CD4-positive, alpha-beta T cell treated with Interleukin-17A for 4 hours (primary cell): ENCODE data around the gene PDE7B.

ENCODE experiments used
- DNase-seq: peaks from one replicate; pipeline ENCODE4 v3.0.0-alpha.2; 2020; ENCODE audit warnings: mixed read lengths

Gene PDE7B

DNA sequence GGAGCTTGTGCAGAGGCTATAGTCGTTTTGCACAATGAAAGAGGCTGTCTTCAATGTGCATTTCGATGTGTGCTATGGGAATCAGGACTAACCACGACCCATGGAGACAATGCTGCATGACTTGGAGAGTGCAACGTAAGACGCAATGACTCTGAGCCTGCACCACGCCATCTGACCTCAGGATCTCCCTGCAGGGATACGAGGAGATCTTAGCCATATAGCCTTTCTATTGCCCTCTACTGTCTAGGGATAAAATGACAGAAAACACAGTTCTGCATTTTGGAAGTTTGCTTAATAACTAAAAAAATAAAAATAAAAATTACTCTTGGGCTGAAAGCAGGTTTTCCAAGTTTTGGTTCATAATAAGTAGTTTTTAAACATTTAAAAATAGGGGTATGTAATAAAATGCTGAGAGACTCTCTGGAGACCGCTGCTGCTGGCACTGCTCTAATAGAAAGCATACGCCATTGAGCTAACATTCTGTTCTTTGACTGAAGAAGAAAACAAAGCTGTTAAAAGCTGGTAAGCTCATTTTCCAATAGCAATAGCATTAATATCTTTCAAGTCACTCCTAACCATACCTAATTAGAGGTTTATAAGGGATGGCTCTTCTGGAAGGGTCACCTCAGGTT is 87.2 kb downstream of the PDE7B start:
- no peak for DNase-seq

DNA sequence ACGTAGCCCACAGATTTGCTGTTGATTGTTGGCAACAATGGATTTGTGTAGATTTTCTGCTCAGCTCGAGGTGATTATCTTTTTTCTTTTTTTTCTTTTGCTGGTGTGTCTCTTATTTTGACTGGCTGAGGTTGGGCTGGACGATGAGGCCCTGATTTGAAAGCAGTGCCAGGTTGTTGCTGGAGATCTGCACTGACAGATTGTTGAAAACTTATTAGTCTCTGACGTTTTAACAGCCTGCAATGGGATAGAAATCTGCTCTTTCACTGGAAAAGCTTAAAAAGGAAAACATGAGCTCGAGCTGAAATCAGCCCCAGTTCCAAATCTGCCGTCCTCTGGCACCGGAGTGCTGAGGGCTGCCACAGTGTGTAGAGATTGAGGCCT is 87.7 kb downstream of the PDE7B start:
- DNase-seq, result no peak

DNA sequence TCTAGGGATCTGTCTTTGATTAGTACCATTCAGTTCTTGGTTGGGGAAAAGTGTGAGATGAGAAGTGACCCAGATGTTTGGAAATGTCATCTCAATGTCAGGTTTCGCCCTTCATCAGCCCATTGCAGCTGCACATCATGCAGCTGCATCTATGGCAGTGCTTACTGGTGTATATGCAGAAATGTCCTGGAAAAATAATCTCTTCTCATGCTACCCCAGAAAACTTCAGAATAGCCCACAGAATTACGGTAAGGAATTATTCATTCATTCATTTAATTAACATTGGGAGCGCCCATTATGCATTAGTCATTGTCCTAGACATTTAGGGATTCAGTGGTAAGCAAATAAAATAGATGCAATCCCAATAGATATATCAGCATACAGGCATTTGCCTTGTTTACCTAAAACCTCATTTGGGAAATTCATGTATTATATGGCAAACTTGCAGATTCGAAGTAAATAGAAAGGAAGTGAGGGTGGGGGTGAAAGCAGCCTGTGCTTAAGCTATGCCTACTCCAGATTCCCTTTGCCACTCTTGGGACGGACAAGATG is 89.2 kb downstream of the PDE7B start:
- DNase-seq, result no peak

DNA sequence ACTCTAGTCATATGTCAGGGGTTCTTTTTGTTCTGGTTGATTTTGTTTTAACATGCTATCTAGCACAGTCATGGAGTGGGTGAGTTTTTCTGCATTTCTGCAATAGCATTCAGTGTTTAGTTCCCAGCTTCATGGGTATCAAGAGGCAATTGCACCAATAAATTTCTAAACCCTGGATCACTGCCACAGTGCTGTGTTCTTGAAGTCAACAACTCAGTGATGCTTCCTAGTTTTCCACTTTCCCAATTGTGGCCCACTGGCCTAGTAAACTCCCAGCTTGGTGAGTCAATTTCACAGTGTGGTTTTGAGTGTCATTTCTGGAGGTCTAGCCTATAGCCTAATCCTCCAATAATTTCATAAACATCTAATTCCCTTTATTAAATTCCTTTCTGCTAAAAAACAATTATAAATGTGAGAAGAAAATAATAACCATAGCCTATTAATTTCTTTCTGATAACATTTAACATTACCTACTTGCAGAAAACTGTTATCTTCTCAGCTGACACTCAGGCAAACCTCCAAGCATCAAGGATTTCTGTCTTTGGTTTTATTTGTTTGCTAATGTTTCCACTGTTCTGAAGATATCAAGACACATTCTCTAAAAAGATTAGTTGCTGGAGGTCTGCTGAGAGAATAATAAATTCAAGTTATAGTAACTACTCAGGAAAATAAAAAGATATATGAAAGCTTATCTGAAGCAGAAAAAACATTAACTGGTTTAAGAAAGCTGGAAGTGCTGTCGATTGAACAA is 89.9 kb downstream of the PDE7B start:
- DNase-seq, result no peak

DNA sequence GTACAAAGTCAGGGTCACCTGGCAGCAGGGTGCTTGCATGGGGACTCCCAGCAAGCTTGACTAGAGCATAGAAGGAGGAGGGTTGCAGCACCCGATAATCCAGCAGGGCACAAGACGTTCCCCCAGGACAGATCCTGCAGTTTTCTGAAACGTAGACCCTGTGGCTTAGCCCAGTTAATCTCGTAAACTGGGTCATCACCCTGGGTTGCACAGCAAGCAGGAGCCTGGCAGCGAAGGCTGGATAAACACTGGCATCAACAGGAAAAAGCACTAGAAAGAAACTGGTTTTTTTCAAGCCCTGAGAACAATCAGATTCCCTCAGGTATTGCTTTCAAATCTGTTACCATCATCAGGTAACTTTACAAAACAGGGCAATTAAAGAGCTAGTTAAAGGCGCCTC is 92.6 kb downstream of the PDE7B start:
- no peak for DNase-seq

DNA sequence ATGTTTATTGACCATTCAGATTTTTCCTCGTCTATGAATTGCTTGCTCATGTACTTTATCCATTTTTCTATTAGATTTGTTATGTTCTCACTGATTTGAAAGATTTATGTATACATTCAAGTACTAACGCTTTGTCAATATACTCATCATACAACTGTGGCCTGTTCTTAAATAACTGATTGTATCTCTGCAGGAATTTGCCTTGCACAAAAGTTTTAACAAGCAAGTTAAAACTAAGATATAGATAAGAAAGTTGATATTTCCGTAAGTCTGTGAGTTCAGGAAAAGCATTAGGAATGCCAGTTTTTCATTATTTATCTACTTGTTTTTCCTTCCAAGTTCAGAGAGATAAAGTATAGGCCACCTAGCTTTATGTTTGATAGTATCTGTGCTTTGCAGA is 95.2 kb downstream of the PDE7B start:
- no peak for DNase-seq

DNA sequence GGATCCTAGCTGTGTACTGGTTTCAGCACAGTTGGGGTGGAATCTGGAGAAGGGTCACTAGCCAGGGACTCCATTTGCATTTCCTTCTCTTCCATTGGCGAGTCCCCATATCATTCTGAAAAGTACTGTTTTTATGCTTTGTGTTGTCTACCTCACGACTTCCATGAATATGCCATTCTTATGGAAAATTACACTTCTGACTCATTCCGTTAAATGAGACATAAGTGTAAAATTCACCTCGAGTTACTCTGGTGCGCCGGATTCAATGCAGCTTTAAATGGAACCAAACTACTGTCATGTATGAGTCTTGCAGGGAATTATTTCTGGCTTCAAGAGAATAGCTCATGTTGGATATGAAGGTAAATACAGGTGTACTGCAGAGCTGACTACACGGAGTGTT is 99.2 kb downstream of the PDE7B start:
- DNase-seq, result no peak

DNA sequence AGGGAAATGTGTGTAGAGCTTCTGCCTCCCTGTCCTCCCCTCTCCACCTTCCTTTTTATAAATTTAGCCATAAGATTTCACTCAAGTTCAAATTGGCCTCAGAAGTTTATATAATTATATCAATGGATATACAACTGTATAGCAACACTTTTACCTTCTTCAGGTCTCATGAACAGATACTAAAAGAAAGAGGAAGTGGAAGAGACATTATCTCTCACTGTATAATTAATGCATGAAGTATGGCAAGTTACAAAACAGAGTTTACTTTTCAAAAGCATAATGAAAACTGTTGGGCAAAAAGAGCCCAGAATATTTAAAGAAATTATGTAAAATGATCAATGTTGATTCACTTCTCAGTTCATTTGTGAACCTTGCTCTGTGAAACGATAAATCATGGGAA is 99.7 kb downstream of the PDE7B start:
- DNase-seq, result no peak

DNA sequence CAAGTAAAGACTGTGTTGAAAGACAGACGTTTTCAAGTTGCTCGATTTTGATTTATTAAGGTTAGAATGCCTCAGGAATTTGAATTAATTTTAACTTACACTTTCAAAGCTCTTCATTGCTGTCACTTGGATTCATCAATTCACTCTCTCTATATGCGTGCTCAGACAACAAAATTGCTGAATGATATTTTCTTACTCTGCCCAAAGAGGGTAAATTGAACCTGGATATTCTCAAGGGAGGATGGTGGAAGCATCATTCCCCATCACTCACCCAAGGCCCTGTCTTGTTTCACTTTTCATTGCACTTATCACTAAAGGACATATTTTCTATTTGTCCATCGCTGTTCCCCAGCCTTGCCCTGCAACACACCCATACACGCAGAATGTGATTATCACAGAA is 102.3 kb downstream of the PDE7B start:
- no peak for DNase-seq

DNA sequence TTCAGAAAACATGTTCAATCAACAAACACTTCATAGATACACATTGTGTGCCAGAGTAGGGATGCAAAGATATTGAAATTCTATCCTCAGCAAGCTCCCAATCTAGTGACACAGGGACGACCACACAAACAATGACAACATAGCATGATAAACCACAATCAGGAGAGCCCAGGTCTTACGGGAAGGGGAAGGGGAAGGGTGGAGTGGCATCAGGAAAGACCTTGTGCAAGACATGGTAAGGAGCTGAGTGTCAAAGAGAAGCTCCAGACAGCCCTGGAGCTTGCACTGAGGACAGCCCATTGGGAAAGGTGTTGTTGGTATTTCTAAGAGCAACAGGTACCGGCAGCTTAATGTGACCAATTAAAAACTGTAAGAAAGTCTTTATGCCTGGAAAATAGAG is 103.6 kb downstream of the PDE7B start:
- no peak for DNase-seq

DNA sequence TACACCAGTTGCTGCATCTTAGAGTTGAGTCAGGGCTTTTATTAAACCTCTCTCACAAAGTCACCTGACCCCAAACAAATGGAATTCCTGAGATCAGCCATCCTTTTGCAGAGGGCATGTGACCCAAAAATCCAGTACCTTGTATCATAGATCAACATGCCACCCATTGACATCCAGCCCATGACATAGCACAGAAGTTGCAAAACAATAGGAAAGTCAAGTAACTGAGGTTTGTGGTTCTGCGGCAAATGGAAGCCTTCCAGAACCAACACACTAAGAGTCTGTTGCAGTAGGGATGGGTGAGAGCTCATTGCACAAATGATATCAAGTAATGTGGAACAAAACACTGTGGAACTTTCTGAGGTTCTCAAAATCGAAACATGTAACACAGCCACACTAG is 111.2 kb downstream of the PDE7B start:
- no peak for DNase-seq

DNA sequence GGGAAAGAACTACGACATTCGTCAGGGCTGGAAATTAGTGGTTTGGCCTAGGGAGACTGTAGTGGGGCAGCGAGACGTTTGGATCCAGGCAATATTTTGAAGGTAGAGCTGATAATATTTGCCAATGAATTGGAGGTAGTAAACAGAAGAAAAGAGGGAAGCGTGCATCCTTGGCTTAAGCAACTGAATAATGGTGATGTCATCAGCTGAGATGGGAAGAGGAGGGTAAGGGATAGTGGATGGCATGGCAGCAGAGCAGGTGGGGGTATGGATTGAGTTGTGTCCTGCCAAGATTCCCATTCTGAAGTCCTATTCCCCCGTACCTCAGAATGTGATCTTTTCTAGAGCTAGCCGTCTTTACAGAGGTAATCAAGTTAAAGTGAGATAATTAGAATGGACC is 119.2 kb downstream of the PDE7B start:
- DNase-seq, result no peak

DNA sequence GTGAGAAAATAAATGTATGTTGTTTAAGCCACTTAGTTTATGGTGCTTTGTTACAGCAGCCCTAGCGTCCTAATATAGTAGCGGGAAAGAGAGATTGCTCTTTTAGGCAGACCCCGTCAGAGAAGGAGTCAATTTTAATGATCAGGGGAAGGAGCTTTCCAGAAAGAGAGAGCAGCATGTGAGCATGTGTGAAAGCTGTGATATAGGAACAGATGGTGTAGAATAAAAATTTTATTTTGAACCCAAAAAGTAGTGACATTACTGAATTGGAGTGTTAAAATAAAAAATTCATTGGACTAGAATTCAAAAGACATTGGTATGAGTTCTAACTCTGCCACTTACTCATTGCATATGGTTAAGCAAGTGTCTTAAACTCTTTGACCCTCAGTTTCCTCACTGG is 119.8 kb downstream of the PDE7B start:
- DNase-seq, result no peak

DNA sequence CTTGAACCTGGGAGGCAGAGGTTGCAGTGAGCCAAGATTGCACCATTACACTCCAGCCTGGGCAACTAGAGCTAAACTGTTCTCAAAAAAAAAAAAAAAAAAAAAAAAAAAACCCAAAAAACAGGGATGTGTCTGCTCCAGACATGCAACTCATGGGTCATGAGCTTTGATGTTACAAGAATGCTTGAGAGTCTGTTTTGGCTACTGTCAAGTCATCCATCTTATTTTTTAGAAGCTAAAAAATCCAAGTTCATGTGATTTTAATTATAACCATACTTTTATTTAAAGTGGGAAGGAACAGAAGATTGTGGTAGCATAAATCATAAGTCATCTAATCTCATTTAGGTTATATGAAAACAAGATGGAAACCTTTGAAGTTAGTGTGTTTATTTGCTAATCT is 120.6 kb downstream of the PDE7B start:
- DNase-seq, result no peak

DNA sequence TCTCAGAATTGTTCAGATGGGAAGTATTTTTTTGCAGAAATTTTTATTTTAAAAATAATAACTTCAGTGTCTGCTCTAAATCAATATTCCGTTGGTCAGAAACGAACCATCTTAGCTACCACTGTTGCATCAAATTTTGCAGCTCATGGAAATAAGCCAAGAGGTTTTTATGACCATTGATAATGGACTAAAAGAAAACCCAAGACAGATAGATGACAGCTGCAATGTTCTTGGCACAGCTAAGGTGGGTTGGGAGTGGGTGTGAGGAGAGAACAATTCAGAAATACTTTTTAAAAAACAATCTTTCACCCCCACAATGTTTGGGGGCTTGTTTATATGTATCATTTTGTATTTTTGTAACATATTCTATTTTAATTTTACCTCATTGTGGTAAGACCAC is 121.1 kb downstream of the PDE7B start:
- DNase-seq, result no peak

DNA sequence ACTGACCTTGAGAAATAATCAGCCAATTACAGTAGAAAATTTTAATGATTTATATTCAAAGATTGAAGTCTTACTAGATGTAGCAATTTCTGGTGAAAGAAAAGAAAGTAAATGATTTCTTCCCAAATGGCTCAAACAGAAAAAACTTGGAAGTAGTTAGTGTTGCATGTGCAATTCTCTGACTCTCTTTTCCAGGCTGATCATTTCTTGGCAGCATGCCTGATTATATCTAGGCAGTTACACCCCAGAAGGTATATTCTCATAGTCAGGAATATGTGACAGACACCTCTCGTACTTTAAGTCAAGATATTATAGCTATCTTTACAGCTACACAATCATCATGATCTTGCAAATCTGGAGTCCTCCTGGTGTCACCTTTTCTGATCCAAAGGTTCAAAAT is 122.9 kb downstream of the PDE7B start:
- no peak for DNase-seq

DNA sequence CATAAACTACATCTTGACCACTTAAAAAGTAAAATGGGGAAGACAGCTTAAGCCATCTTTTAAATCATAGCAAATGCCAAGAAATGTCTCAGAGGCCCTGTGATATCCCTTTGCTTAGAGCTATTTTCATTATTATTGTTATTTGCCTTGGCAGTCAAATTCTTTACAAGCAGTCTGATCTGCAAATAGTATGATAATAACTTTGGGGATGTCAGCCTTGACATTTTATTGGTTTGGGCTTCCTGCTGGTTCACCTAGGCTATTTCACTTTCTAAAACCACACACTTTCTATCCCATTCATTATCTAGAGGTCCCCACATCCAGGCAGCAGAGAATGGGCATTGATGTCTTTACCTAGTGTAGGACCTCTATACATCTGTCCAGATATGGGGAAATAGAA is 125.1 kb downstream of the PDE7B start:
- no peak for DNase-seq

DNA sequence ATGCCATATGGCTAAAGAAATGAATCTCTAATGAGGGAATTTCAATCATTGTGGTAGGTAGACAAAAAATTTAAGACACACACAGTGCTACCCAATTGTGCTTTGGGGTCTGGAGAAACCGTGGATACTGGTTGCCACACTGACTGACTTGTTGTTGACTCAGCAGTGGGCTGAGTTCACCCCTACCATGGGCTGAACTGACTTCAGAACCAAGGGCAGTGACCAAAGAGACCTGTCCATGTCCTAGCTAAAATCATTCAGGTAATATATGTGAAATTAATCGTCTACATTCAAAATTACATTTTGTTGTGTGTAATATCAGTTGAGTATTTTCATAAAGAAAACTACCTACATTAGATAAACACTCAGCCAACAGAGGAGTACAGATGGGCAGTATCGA is 131.6 kb downstream of the PDE7B start:
- no peak for DNase-seq

DNA sequence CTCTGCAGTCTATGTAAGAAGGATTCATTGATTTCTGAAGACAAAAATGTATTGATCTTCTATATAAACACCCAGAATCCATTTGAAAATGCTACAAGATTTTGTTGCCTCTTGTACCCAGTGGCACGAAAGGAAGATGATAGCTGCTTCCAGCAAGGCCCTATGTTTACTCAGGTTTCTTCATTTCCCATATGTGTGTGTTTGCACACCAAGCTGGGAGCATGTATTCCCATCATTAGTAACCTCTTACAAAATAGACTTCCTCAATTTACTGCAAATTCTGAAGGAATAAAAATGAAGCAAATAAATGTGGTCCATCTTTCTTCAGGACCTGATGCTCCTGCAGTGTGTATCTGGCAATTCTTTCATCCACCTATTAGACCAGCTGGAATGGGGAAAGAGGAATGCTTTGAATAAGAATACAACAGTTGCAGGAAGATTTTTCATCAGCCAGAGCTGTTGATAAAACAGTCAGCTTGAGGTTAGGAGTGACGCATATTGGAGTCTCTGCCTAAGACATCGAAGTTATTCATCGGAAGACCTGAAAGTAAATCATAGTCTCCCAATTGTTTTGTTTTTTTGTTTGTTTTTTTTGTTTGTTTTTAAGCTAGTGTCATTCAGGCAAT is 132.3 kb downstream of the PDE7B start:
- no peak for DNase-seq

DNA sequence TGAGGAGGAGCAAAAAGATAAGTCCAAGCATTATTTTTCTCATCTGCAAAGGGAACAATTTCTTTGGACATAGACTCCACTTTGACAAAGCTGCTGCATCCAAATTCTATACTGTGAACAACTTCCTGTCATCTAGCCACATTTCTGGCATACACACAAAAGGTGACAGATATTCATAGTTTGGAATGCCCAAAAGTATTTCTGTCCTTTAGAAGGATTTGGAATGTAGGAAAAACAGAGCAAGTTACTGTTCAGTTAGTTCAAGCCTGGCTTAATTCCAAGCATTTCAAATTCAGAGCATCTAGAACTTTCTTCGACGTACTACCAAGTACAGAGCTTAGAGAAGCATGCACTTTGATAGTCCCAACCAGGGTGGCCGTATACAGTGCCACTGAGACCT is 134.0 kb downstream of the PDE7B start:
- DNase-seq, result no peak

DNA sequence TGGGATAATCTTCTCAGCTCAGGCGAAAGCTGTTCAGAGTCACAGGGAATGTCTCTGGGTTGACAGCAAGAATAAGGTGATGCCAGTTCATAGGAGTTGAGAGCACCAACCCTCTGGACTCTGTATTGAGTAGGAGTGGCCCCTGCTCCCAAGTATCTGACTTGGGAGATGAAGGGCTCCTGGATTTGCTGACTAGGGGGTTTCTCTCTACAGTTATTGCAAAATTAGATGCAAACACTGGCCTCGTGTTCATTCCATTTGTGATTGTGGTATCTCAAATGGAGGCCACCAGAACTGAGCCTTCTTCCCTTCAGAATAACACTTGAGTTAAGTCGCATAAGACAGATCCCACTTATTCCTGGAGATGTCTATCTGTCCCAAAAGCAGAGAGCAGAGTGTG is 135.7 kb downstream of the PDE7B start:
- DNase-seq, result no peak

DNA sequence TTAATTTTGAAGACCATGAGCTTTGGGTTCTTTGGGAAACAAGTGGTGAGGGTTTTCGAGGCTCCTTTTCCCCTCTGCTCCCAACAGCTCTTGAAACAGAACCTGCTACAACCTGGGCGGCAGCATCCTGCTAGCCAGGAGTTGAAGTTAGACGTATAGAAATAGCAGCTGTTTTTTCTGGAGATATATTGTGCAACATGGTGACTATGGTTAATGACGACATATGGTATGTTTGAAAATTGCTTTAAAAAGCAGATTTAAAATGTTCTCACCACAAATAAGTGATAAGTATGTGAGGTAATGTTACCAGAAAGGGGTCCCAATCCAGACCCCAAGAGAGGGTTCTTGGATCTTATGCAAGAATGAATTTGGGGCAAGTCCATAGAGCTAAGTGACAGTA is 138.9 kb downstream of the PDE7B start:
- DNase-seq, result no peak

DNA sequence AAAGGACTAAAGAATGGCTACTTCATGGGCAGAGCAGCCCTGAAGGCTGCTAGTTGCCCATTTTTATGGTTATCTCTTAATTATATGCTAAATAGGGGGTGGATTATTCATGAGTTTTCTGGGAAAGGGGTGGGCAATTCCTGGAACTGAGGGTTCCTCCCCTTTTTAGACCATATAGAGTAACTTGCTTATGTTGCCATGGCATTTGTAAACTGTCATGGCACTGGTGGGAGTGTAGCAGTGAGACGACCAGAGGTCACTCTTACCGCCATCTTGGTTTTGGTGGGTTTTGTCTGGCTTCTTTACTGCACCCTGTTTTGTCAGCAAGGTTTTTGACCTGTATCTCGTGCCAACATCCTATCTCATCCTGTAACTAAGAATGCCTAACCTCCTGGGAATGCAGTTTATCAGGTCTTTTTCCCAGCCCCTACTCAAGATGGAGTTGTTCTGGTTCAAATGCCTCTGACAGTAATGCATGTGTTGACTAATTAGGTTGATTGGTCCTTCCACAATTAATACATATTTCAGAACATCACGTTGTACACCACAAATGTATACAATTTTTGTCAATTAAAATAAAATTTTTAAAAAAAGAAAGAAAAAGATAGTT is 139.5 kb downstream of the PDE7B start:
- DNase-seq, result no peak

DNA sequence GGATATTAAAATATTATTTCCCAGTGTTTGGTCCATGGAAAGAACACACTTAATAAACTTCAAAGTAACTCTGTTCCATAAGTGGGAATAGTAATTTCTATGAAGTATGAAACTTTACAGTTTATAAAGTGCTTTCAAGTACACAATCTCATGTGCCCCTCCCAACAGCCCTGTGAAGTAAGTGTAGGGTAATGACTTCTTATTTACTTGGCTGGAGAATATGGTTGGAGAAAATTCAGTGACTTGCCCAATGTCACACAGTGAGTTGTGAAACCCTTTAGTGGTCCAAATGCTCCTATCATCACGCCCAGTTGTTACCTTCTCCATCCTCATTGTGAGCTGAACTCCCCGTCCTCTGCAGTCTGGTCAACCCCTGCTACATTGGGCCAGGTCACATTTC is 141.2 kb downstream of the PDE7B start:
- no peak for DNase-seq
